Esophagus squamous epithelium (tissue), 4 donors: Measurements from ENCODE around the gene EGR4.

Source experiments
- CTCF ChIP-seq, 6 experiments: fragments of 450-650 bp in 4 of 6; fragments of 200-600 bp in 2 of 6; sonication (generic) in 2 of 6; IDR thresholded peaks; one replicate each; pipeline ENCODE4 v1.5.1; 2016 to 2019; ENCODE audit warnings: antibody characterized with exemption in 6 of 6, mild to moderate bottlenecking in 4 of 6, moderate library complexity in 4 of 6
- POLR2A ChIP-seq, 4 donors: fragments of 450-650 bp; IDR thresholded peaks; one replicate each; pipeline ENCODE4 v1.6.1; 2017; ENCODE audit warnings: antibody characterized with exemption in 4 of 4, mild to moderate bottlenecking in 4 of 4, moderate library complexity in 3 of 4

GRCh38 chr2:73268830-73269685 lies 24.3 kb downstream of the EGR4 start:
- TF ChIP-seq POLR2A (IDR thresholded peaks at IDR 0.05) (no peak), CTCF (IDR thresholded peaks at IDR 0.05) (peak in 3 of 6 experiments; percentile 13 to 37 (median 24))
